HG03039 (cell line): ENCODE data around the gene SRP14.
"Not testable (repeated sequence)": the region's sequence is repeated elsewhere in the genome, so short reads cannot be mapped to it uniquely, and the experiment has no call there.

ENCODE experiments used
- ATAC-seq: cut with Tn5 transposase; IDR thresholded peaks from one replicate; pipeline ENCODE4 v1.9.1; 2021; ENCODE audit warnings: mild to moderate bottlenecking, moderate library complexity; ENCODE audit not compliant: unreplicated experiment

Gene SRP14

GRCh38 chr15:39996228-39996627, 42.8 kb downstream of the SRP14 start:
- ATAC-seq: not testable (repeated sequence)

- ATAC-seq: not testable (repeated sequence)
Measured at GRCh38 chr15:39992953-39993352, 46.0 kb downstream of the SRP14 start.

- no peak for ATAC-seq
Measured at GRCh38 chr15:39990706-39991105, 48.3 kb downstream of the SRP14 start.

GRCh38 chr15:39987821-39988220, 51.2 kb downstream of the SRP14 start:
- ATAC-seq: no peak
